ENCODE measurements around the gene RALGPS1.

RALGPS1 gene

GRCh38 chr9:126947529-126947928 is 32.9 kb downstream of the RALGPS1 start:
- DNase-seq (ENCODE audit: low read depth): no peak

GRCh38 chr9:126952205-126952977 is 37.8 kb downstream of the RALGPS1 start:
- H3K4me3 ChIP-seq (ENCODE audit: low read depth, low read length): no peak overlapping the region
- no peak for DNase-seq (ENCODE audit: low read depth)

More at GRCh38 chr9:126947529-126947928, 32.9 kb downstream of the RALGPS1 start:
- no peak overlapping the region for H3K4me3 ChIP-seq (ENCODE audit: low read depth, low read length)

- DNase-seq (ENCODE audit: low read depth): peak; percentile 56
Observed at GRCh38 chr9:126953041-126953809, 38.6 kb downstream of the RALGPS1 start.

DNA sequence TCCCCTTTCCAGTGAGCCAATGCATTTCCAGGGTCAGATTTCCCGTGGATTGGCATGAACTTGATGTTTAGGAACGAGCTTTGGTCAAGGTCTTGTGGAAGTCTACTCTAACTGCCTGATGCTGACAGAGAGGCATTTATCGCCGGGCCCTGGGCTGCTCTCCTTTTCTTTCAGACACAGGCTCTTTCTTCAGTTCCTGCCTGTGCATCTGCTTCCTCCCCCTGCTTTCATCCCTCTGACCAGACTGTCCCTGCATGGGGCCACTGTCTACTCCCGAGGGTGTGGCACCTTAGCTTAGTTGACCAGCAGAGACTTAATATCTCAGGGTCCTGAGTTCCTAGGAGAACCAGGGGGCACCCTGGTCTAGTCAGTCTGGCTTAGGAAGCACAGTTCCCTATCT is 41.2 kb downstream of the RALGPS1 start:
- H3K4me3 ChIP-seq (ENCODE audit: low read depth, low read length): no peak overlapping the region

More at GRCh38 chr9:126953041-126953809, 38.6 kb downstream of the RALGPS1 start:
- no peak overlapping the region for H3K4me3 ChIP-seq (ENCODE audit: low read depth, low read length)

DNA sequence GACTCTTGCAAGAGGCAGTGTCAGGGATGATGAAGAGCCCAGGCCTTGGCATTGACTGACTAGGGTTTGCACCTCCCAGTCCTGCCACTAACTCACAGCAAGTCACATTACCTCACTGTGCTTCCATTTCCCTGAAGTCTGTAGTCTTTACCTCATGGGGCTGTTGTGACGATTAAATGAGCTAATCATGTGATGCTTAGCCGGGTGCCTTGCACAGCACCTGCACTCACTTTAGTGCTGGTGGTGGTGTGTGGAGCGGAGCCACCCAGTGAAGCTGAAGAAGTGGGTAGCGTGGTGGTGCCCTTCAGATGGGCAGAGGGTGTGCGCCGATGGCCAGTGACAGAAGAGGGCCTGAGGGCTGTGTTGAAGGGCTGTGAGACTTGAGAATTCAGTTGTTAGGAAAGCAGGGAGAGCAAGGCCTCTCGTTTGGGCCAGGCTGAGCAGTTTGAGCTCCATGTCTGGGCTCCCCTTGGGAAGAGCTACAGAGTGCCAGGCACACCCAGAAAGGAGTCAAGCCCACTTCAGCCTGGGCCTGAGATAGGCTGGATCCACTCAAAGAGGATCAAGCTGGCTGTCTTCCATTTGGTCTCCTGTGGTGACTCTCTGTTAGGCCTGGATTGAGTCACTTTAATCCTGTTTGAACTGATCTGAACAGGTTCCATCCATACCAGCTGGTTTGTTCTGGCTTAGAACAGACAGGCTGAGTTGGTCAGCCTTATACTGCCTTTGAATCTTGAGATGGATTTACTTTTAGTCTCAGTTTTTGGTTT is 42.5 kb downstream of the RALGPS1 start:
- DNase-seq (ENCODE audit: low read depth): no peak
- no peak overlapping the region for H3K4me3 ChIP-seq (ENCODE audit: low read depth, low read length)

More for the DNA sequence above, 41.2 kb downstream of the RALGPS1 start:
- no peak for DNase-seq (ENCODE audit: low read depth)

DNA sequence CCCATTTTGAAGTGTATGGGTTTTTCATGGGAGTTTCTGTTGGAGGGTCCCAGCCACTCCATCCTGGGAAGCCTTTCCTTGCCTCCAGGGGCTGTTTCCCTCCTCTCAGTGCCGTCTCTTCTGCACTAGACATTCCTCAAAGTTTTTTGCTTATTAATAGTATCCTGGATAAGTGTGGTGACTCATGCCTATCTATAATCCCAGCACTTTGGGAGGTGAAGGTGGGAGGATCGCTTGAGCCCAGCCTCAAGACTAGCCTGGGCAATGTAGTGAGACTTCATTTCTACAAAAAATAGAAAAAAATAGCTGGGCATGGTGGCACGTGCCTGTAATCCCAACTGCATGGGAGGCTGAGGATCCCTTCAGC is 43.1 kb downstream of the RALGPS1 start:
- DNase-seq (ENCODE audit: low read depth): no peak
- H3K4me3 ChIP-seq (ENCODE audit: low read depth, low read length): no peak overlapping the region

- DNase-seq (ENCODE audit: low read depth): no peak
- no peak overlapping the region for H3K4me3 ChIP-seq (ENCODE audit: low read depth, low read length)
Observed at GRCh38 chr9:126959336-126959735, 44.8 kb downstream of the RALGPS1 start.

DNA sequence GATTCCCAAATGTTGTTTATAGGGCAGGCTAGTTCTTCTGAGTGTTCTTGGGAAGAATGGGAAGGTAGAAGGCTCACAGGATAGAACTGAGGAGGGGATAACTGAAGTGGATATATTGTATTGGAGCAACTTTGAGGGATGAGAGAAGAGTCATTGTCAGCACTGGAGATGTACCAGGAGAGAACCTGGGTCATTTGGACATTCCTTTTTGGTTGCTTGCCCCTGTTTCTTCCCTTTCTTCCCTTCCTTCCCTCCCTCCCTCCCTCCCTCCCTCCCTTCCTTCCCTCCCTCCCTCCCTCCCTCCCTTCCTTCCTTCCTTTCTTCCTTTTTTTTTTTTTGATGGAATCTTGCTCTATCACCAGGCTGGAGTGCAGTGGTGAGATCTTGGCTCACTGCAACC is 45.3 kb downstream of the RALGPS1 start:
- no peak for DNase-seq (ENCODE audit: low read depth)
- H3K4me3 ChIP-seq (ENCODE audit: low read depth, low read length): no peak overlapping the region

DNA sequence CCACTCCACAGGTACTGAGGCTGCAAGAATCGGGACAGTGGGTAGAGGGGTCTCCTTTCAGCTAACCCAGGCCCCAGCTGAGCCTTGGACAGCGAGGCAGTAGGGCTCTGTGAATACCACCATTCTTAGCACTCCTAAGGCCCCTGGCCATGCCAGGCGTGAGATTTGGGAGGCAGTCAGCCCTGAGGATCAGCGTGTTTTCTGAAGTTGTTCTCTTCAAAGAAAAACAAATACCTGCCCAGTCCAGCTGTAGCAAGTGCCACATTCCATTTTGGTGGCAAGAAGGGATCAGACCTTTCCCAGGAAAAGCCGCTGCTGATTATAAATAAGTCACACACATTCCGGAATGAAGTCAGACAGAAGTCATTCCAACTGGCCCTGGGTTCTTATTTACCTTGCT is 47.8 kb downstream of the RALGPS1 start:
- no peak overlapping the region for H3K4me3 ChIP-seq (ENCODE audit: low read depth, low read length)
- no peak for DNase-seq (ENCODE audit: low read depth)

DNA sequence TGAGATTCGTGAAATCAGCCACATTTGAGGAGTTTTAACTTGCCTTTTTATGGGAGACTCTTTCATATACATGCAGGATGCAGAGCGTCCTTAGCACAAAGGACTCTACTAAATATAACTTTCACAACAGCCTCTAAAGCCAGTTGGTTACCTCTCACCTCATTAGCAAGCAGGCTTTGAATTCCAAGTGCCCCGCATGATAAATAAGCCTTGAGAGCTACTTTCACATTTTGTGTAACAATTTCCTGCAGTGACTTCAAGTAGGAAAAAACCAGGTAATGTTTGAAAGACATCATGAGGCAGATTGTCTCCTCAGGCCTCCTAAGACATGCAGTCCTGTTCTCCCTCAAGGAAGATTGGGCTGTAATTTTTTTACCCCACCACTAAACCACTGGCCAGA is 50.5 kb downstream of the RALGPS1 start:
- DNase-seq (ENCODE audit: low read depth): no peak
- H3K4me3 ChIP-seq (ENCODE audit: low read depth, low read length): no peak overlapping the region

GRCh38 chr9:126965541-126966428 is 51.2 kb downstream of the RALGPS1 start:
- no peak for DNase-seq (ENCODE audit: low read depth)
- H3K4me3 ChIP-seq (ENCODE audit: low read depth, low read length): no peak overlapping the region

GRCh38 chr9:126971261-126971660 is 56.7 kb downstream of the RALGPS1 start:
- H3K4me3 ChIP-seq (ENCODE audit: low read depth, low read length): no peak overlapping the region
- no peak for DNase-seq (ENCODE audit: low read depth)

DNA sequence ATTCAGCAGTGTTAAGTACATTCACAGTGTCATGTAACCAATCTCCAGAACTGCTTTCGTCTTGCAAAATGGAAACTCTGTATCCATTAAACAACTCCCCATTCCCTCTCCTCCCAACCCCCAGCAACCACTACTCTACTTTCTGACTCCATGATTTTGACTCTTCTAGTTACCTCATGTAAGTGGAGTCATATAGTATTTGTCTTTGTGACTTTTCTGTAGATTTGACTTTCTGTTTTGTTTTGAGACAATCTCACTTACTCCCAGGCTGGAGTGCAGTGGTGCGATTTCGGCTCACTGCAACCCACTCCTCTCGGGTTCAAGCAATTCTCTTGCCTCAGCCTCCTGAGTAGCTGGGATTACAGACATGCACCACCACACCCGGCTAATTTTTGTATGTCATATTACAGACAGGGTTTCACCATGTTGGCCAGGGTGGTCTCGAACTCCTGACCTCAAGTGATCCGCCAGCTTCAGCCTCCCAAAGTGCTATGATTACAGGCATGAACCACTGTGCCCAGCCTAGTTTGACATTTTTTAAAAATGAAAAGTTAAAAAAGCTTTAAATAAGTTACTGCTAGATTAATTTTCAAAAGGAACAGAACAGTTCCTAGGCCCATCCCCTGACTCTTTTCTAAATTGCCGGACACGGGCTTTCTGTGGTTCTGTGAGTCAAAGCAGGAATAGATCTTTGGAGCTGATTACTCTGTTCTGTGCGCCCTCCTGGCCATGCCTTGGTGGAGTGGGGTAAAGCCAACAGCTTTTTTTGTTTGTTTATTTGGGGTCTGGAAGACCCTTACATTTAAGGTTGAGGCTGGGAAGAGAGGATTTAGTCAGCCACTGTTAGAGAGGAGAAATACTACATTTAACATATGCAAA is 59.3 kb downstream of the RALGPS1 start:
- no peak overlapping the region for H3K4me3 ChIP-seq (ENCODE audit: low read depth, low read length)
- no peak for DNase-seq (ENCODE audit: low read depth)

DNA sequence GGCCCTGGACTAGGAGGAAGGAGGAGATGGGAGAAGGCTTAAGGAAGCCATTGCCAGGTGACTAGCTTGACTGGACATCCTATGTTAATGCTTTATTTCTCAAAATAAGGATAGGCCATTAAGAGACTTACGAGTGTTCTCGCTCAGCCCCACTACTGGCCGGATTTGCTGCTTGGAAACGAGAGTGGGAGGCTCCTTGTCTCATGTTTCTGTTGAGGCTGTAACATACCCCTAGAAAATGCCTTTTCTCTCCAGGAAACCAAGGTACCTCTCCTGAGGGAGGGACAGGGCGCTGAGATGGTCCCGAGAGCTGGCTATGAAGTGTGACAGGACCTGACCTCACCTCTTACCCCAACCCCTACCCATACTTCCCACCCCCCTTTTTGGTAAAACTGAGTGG is 60.0 kb downstream of the RALGPS1 start:
- no peak overlapping the region for H3K4me3 ChIP-seq (ENCODE audit: low read depth, low read length)
- no peak for DNase-seq (ENCODE audit: low read depth)

DNA sequence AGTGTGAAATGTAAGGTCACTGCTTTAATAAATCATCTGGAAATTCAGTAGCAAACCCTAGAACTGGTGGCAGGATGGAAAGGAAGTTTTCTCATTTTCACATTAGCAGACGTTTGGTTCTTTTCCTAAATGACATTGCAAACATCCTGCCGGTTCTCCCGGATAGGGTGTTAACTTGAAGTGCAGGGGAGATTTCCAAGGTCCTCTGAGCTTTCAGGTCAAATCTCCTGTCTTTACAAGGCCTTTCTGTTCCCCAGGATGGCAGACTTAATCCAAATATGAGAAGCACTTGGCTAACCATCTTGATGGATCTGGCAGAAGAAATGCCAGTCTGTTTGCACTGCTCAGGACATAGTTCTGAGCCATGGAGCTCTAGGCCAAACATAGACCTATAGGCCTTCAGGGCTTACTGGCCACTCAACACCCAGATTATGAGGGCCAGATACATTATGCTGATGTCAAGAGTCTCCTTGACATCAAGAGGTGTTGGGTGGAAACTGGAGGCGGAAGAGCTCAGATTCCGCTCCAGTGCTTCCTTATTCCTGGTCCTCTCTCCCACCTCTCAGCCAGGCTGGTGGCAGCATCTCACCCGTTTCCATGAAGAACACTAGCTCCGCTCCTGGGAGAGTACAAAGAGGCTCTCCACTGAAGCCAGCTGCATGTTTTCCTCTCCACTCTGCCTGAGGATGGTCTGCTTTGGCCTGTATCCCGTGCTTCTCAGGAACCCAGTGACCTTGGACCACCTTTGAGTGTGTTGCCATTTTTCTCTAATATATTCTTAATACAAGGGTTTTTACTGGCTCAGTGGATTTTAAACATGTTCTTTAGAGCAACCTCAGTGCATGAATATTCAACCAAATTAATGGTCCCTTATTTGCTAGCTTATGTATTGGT is 61.0 kb downstream of the RALGPS1 start:
- H3K4me3 ChIP-seq (ENCODE audit: low read depth, low read length): no peak overlapping the region
- no peak for DNase-seq (ENCODE audit: low read depth)

DNA sequence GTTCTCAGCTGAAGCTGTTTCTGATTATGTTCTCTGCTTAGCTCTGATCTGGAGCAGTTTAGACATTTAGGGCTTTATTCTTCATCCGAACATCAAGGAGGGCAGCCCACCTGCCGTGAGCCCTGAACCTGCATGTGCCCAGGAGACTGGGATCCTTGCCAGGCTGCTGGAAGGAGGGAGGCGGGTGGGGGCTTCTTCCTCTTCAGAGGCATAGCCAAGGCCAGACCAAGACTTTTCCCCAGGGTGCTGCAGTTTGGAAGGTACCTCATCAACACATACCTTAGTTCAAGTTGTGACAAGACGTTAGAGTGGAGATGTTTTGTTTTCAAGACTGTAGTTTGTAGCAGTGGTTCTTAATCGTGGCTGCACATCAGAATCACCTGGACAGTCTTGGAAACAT is 64.9 kb downstream of the RALGPS1 start:
- no peak overlapping the region for H3K4me3 ChIP-seq (ENCODE audit: low read depth, low read length)
- DNase-seq (ENCODE audit: low read depth): no peak

DNA sequence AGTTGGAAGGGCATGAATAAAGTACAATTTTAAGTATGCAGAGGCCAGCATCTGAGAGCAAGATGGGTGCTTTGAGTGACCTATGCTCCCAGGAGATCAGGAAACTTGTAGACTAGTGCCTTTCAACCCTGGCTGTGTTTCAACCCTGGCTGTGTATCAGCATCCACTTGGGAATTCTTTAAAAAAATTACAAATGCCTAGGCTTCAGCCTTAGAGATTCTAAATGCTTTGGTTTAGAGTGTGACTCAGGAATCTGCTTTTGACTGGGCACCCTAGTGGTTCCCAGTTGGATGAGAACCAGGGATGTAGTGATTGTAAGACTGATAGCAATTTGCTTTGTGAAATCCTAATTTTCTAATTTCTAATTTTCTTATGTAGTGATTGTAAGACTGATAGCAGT is 65.6 kb downstream of the RALGPS1 start:
- no peak for DNase-seq (ENCODE audit: low read depth)
- no peak overlapping the region for H3K4me3 ChIP-seq (ENCODE audit: low read depth, low read length)

All from skeletal muscle cell (primary cell).